Measurements from ENCODE around the gene KRTAP22-2.

The KRTAP22-2 gene

DNA sequence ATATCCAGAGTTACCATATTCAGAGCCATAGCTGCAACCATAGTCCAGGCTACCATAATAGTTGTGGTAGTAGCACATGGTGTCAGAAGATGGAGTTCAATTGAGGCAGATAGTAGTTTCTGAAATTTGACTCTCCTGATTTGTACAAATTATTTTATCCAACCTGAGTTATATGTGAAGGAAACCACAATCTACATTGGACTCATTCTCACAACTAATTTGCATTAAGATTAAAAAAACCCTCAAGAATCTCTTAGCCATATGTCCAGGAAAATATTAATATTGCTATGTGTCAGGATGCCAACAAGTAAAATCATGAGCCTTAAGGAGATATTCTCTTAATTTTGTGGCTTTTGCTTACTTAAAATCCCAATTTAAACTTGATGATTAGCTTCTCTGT is at the start of gene KRTAP22-2:
KRTAP22-2 (minus strand) TSS at position 101 of the 400 bp plus-strand sequence.
- no peak for DNase-seq

- DNase-seq: no peak
Measured at GRCh38 chr21:30638686-30639085, 48.5 kb upstream of the KRTAP22-2 start.

DNA sequence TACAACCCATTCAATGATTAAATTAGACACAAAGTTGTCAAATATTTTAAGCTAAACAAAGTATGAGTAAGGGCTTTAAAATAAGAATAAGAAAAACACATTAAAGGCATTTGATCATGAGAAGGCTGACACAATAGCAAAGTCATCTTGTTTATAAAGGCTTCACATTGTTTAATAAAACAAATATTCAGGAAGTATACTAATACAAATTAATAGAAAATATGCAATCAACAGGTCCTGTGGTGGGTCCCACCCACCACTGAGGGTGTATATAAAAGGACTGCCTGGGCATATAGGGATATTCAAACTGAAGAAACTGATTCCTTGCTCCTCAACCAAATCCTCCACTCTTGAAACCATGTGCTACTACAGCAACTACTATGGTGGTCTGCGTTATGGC is 44.7 kb upstream of the KRTAP22-2 start, which contains the start of gene KRTAP20-2:
KRTAP20-2 (plus strand) TSS at position 301 of the 400 bp plus-strand sequence; CDS start at position 359, 58 bp downstream.
- DNase-seq: no peak

GRCh38 chr21:30629200-30629599 is 39.0 kb upstream of the KRTAP22-2 start:
- DNase-seq: no peak

DNA sequence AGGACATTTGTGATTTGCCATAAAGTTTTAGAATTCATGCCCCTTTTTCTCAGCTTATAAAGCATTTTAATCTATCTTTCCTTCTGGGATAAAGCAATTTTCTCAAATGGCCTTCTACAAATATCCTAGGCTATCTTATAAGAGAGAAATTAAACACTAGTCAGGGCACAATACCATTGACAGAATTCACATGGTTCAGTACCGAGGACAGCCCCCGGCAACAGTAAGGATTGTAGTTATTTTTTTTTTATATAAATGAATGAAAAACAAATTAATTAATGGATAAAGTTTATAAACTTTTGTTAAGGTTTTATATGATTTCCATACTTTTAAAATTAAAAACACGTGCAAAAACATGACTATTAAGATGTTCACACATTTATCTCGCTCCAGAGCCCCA is 37.9 kb upstream of the KRTAP22-2 start:
- DNase-seq: no peak

GRCh38 chr21:30625449-30626165 is 35.4 kb upstream of the KRTAP22-2 start:
- DNase-seq: no peak

DNA sequence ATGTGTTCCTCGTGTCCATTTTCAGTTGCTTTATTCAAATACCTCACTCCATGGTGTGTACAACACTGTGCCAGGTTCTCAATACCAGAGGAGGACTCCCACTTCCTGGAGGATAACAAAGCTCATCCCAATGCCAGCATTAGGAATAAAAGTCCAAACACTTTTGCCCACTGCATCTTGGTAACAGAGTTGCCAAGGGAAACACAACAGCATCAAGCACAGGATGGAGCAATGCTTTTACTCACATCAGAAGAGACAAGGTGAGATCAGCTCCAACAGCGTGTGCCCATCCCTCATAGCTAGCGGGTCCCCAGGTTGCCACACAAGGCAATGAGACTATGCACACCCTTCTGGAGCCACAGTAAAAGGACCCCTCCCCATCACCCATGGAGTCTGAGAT is 33.2 kb upstream of the KRTAP22-2 start:
- no peak for DNase-seq

DNA sequence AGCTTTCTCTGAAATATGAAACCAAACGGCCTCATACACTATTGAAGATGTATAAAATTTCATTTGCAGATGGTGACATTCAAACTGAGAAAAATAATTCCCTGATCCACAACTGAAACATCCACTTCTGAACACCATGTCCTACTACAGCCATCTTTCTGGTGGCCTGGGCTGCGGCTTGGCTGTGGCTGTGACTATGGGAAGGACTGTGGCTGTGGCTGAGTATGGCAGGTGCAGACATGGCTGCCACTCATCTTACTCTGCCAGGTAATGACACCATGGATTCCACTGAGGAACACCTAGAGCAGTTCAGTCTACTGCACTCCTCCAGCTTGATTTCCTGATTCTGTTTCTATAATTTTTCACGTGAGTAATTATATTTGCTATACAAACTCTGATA is 30.3 kb upstream of the KRTAP22-2 start, which contains the start of gene KRTAP20-4:
KRTAP20-4 (plus strand) TSS at position 106 of the 400 bp plus-strand sequence.
- DNase-seq: no peak

GRCh38 chr21:30620080-30620479 is 29.9 kb upstream of the KRTAP22-2 start:
- DNase-seq: no peak

DNA sequence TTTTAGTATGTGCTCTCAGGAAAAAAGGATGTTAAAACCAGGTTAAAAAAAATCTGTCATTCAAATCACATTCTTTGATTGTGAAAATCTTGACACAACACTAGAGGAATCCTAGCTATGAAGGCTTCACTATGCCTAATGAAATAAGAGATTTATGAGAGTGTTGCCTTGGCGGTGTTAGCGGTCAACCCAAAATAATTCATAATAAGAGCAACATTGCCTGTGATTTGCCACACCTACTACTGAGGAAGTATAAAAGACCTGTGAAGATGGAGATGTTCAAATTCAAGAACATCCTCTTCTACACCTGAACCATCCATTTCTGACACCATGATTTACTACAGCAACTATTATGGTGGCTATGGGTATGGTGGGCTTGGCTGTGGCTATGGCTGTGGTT is 25.9 kb upstream of the KRTAP22-2 start, which contains the start of gene KRTAP20-1:
KRTAP20-1 (plus strand) TSS at position 301 of the 400 bp plus-strand sequence; CDS start at position 331, 30 bp downstream.
- DNase-seq: no peak

- no peak for DNase-seq
Measured at GRCh38 chr21:30615199-30615598, 25.0 kb upstream of the KRTAP22-2 start.

DNA sequence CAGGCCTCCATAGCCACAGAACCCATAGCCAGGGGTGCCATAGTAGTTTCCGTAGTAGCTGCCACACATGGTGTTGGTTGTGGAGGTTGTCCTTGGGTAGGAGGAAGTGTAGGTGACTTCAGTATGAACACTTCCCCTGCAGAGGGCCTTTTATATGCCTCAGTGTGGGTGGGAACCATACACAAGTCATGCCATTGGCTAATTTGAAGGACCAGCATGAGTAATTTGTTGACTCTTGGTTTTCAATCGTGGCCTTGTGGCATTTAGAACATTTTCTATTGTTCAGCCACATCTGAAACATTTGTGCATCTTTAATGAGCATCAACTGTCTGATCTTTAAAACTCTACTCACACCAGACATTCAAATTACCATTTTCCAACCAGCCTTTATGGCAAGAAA is 23.6 kb upstream of the KRTAP22-2 start, which contains the start of gene KRTAP6-1:
KRTAP6-1 (minus strand) TSS at position 95 of the 400 bp plus-strand sequence; CDS start at position 69, 26 bp downstream.
- no peak for DNase-seq

- no peak for DNase-seq
Measured at GRCh38 chr21:30612132-30612531, 21.9 kb upstream of the KRTAP22-2 start.

DNA sequence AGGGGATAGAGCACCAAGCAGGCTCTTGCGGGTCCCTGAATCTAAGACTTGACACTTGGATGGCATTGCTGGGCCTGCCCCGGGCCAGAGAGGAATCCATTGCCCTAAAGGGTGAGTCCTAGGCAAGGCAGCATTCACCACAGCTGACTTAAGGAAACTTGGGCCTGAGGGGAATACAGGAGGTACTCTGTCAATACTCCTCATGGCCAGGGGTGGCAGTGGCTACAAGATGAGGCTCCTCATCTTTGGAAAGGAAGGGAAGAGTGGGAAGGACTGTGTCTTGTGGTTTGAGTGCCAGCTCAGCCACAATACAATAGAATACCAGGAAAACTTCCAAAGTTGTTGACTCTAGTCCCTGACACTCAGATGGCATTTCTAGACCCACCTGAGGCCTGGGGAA is 15.8 kb upstream of the KRTAP22-2 start:
- DNase-seq: no peak

- no peak for DNase-seq
Measured at GRCh38 chr21:30600787-30601186, 10.6 kb upstream of the KRTAP22-2 start, which contains the start of gene KRTAP22-1. Gene KRTAP22-1, plus strand, starts transcription at chr21:30601087.

DNA sequence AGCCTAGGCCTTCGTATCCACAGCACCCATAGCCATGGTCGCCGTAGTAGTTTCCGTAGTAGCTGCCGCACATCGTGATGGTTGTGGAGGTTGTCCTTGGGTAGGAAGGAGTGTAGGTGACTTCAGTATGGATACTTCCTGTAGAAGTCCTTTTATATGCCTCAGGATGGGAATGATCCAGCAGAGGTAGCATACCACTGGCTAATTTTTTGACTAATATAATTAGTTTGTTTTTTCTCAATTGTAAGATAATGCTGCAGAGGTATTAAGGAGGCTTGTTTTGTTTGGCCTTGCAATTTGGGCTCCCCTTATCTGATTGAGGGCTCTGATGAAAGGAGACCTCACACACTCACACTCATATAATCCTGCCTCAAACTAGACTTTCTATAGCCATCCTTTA is 8.6 kb upstream of the KRTAP22-2 start, which contains the start of gene KRTAP6-2:
KRTAP6-2 (minus strand) TSS at position 101 of the 400 bp plus-strand sequence; CDS start at position 73, 28 bp downstream.
- DNase-seq: no peak

DNA sequence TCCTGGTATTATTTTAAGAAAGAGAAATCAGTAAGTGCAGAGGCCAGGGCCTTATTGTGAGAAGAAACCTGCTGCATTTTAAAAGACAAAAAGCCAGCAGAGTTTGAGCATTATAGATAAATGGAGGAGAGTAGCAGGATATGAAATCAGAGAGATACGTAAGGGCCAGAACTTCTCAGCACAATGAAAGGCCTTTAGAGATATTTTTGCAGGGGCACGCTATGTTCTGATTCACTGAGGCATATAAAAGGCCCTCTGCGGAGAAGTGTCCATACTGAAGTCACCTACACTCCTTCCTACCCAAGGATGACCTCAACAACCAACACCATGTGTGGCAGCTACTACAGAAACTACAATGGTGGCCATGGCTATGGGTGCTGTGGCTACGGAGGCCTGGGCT is 1.9 kb upstream of the KRTAP22-2 start, which contains the start of gene KRTAP6-3:
KRTAP6-3 (plus strand) TSS at position 301 of the 400 bp plus-strand sequence; CDS start at position 307, 6 bp downstream.
- no peak for DNase-seq

- DNase-seq: no peak
Measured at GRCh38 chr21:30582870-30583269, 7.3 kb downstream of the KRTAP22-2 start.

DNA sequence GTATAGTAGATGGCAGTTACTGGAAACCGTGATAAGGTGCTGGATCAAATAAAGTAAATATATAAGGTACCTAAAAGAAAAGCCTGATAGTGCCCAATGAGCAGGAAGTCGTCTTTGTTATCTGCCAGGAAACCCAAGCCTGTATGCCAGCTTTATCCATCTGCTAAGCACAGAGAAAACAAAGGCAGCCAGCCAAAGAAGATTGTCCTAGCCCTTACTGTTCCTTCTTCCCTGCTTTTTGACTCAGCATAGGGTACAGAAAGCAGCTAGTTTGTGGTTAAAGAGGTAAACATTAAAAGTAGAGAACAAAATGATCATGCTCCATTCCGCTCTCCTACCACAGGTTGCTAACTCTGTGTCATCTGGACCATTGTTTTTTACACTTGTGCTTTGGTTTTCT is 10.1 kb downstream of the KRTAP22-2 start:
- no peak for DNase-seq

DNA sequence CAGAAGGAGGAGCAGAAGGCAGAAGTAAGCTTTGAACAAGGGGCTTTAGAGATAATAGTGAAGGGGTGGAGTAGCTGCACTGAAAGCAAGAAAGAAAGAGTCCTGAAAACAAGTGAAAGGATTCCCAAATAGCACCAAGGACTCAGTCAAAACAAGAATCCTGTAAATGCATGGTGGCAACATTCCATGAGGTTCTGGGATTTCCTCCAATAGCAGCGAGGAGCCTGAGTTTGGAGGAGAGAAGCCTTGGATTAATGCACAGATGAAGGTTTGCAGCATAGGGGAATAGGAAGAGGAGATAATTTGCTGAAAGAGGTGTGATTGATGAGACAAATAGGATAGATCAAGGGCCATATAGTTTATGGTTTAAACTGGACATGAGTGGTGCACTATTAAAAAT is 10.9 kb downstream of the KRTAP22-2 start:
- DNase-seq: no peak

DNA sequence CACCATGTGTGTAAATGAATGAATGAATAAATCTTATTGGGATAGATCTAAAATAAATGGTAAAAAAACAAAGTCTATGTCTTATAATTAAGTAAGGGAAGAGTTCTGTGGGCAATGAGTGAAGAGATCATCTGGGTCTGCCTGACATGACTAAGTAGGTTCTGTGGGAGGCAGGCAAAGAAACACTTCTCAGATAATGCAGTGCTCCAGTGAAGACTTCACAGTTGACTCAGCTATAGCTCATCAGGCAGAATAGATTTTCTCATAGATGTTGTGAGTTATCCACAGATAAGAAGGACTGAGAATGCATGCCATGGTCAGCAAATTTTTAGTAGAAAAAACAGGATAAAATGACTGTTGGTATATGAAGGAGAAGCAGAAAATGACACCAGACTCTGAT is 12.4 kb downstream of the KRTAP22-2 start:
- DNase-seq: no peak

DNA sequence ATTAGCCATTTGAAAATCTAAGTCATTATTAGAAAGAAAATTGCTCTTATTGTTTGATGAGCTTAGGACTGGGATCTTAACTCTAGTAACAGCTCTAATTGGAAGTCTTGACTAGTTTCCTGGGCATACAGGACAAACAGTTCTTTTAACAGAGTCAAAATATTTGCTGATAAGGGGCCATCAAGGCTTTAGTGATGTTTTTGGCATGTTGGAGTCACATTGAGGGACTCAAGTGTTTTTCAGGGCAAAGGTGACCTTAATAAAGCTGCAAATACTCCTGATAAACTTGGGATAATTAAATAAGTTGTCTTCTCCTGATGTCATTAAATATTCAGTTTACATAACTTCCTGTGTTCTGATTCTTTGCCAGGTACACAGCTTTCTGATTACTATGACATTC is 22.6 kb downstream of the KRTAP22-2 start:
- DNase-seq: no peak

GRCh38 chr21:30563630-30564029 is 26.6 kb downstream of the KRTAP22-2 start:
- DNase-seq: no peak

DNA sequence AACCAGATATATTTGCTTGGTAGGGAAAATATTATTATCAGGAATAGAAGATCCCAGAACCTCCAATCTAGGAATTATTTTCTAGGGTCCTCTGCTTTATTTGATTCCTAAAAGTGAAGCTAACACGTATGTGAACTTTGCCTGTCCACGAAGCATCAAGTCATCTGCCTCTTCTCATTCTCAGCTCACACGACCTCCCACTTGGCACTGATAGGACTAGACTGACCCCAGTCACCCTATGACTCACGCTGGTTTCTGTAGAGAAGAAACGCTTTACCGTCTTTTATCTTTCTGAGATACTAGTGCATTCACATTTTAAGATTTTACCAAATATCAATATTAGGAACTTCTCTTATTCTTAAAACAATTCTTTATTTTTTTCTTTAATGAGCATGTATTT is 27.1 kb downstream of the KRTAP22-2 start:
- DNase-seq: no peak

Measured in DMS79 (cell line).